ENCODE data around the gene CAPN2.
A peak's percentile ranks its signal among the peaks of the same experiment; 100 is the strongest.

DNA sequence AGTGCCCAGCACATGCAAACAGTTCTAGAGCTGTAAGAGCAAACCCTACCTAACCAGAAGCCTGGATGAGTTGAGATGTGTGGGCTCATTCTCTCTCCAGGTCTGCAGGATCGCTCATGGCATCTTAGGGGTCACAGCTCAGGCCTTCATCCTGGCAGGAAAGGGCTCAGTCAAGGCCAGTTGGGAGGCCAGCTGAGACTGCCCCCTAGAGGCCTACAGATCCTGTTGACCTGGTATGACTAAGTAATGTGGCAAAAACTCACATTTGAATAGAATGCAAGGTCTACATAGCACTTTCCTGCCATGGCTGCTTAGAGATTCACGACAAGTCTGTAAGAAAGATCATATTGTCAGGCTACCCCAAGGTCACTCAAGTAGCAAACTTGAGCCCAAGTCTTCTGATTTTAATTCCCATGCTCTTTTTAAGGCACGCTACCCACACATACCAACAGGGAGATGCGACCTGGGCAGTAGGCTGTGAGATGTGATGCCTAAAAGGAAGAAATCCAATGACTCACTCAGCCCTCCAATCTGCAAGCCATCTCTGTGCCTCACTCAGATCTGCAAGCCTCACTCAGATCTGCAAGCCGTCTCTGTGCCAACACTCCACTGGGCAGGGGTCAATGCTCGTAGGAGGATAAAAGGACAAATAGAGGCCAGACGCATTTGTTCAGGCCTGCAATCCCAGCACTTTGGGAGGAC is 41.7 kb upstream of the CAPN2 start:
- TF ChIP-seq CTCF (IDR thresholded peaks at IDR 0.05) (peak in 2 of 3 experiments; percentile 29 to 38), POLR2A (IDR thresholded peaks at IDR 0.05) (no peak)

All from testis (tissue), 2 donors.